ENCODE data around the gene ZNF710.

GRCh38 chr15:90074916-90075315 is 73.8 kb downstream of the ZNF710 start:
- TF ChIP-seq HDAC6 (IDR thresholded peaks at IDR 0.05; ENCODE audit: low read depth, low read length) (no peak), TAF1 (IDR thresholded peaks at IDR 0.05; ENCODE audit: low read depth, low read length) (no peak), BACH1 (IDR thresholded peaks at IDR 0.05; ENCODE audit: low read length) (no peak), MAX (IDR thresholded peaks at IDR 0.05) (no peak), CTCF (IDR thresholded peaks at IDR 0.05; ENCODE audit: control extremely low read depth in 1 of 3, insufficient read depth in 1 of 3, low read depth in 1 of 3, low read length in 3 of 3) (no peak), POLR2A (IDR thresholded peaks at IDR 0.05; ENCODE audit: control extremely low read depth in 1 of 2, low read depth in 2 of 2, low read length in 2 of 2) (no peak), POU5F1 (IDR thresholded peaks at IDR 0.05; ENCODE audit: low read depth, low read length) (no peak), KDM5A (IDR thresholded peaks at IDR 0.05; ENCODE audit: low read length) (no peak), GABPA (IDR thresholded peaks at IDR 0.05; ENCODE audit: borderline replicate concordance, insufficient read depth, low read length) (no peak)

All from H1 (cell line).